Measurements from ENCODE around the gene SPATA32.

DNA sequence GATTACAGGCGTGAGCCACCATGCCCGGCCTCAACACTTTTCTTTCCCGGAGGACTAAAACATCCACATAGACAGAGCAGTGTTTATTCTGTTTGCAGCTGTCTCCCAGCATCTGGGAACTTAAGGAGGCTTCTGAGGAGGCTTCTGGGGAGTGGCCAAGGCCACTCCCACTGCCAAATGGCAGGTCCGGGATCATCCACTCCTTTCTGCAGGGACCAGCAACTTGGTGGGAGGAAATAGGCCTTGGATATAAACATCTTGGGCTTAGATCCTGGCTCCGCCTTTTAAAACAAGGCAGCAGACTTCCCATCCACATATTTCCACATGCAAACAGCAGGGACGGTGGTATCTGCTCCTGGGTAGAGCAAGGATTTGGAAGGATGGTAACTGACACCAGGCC lies 14.1 kb upstream of the SPATA32 start:
- TF ChIP-seq, protein P1, sequence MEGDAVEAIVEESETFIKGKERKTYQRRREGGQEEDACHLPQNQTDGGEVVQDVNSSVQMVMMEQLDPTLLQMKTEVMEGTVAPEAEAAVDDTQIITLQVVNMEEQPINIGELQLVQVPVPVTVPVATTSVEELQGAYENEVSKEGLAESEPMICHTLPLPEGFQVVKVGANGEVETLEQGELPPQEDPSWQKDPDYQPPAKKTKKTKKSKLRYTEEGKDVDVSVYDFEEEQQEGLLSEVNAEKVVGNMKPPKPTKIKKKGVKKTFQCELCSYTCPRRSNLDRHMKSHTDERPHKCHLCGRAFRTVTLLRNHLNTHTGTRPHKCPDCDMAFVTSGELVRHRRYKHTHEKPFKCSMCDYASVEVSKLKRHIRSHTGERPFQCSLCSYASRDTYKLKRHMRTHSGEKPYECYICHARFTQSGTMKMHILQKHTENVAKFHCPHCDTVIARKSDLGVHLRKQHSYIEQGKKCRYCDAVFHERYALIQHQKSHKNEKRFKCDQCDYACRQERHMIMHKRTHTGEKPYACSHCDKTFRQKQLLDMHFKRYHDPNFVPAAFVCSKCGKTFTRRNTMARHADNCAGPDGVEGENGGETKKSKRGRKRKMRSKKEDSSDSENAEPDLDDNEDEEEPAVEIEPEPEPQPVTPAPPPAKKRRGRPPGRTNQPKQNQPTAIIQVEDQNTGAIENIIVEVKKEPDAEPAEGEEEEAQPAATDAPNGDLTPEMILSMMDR (IDR thresholded peaks at IDR 0.05), result no peak
- TF ChIP-seq POLR2AphosphoS5 (IDR thresholded peaks at IDR 0.05), result no peak
